Activated naive CD4-positive, alpha-beta T cell treated with anti-CD3 and anti-CD28 coated beads for 36 hours (primary cell): ENCODE results near the gene STX1B. TPM values are rescaled to one million over a fixed set of nuclear protein-coding genes. Genes with fewer than 3 reads are reported as not detected.

Experiments
- CTCF ChIA-PET: fragments of 350-600 bp; sonication (Branson Sonifier 250); formaldehyde crosslinking; loops from one replicate; lab custom pipeline; 2021; ENCODE audit warnings: antibody characterized with exemption; lab: Charles Lee
- DNase-seq: peaks from one replicate; pipeline ENCODE4 v3.0.0-alpha.2; 2020
- H3K27ac Mint-ChIP-seq: one replicate; pipeline ENCODE4 v1.8.0; 2021; ENCODE audit warnings: mild to moderate bottlenecking, mixed read lengths
- H3K27me3 Mint-ChIP-seq: one replicate; pipeline ENCODE4 v1.8.0; 2021; ENCODE audit warnings: low read depth, mixed read lengths
- H3K36me3 Mint-ChIP-seq: one replicate; pipeline ENCODE4 v1.8.0; 2021; ENCODE audit warnings: low read depth, mixed read lengths
- H3K4me1 Mint-ChIP-seq: one replicate; pipeline ENCODE4 v1.8.0; 2021; ENCODE audit warnings: low read depth, mixed read lengths
- H3K4me3 Mint-ChIP-seq: one replicate; pipeline ENCODE4 v1.8.0; 2021; ENCODE audit warnings: mild to moderate bottlenecking, moderate library complexity, mixed read lengths
- H3K9me3 Mint-ChIP-seq: one replicate; pipeline ENCODE4 v1.8.0; 2021; ENCODE audit warnings: mixed read lengths
- intact Hi-C: fragments of 100-400 bp; cut with micrococcal nuclease; formaldehyde crosslinking; loops from one replicate; pipeline ENCODE4 v1.15.1; 2023
- total RNA-seq, 2 experiments: library from RNA; stranded (reverse); gene quantifications; one replicate each; pipeline ENCODE4 v1.2.3, GENCODE V29; 2021

STX1B gene
- total RNA-seq, 2 experiments from 2014 or later, result 0.69 to 0.72 TPM

- intact Hi-C loops, result no loop called here
- H3K36me3 Mint-ChIP-seq, result peaks cover 22% of the 10 kb centered on the region
- no peak for DNase-seq
- H3K4me1 Mint-ChIP-seq, result peaks cover 2% of the 10 kb centered on the region
- H3K9me3 Mint-ChIP-seq, result no peaks in the 10 kb centered on the region
- no peaks in the 10 kb centered on the region for H3K27me3 Mint-ChIP-seq
- CTCF ChIA-PET, result no interaction called here
- H3K4me3 Mint-ChIP-seq, result no peak overlapping the region
- no peak overlapping the region for H3K27ac Mint-ChIP-seq
Measured at GRCh38 chr16:30980434-30980833, 30.0 kb downstream of the STX1B start.

GRCh38 chr16:30980023-30980371, 30.4 kb downstream of the STX1B start:
- Mint-ChIP-seq H3K36me3 (peaks cover 22% of the 10 kb centered on the region), H3K27ac (no peak overlapping the region)
- intact Hi-C loops, result no loop called here

GRCh38 chr16:30979170-30980022, 31.0 kb downstream of the STX1B start:
- no peak overlapping the region for H3K27ac Mint-ChIP-seq
- DNase-seq, result no peak
- no peak overlapping the region for H3K4me3 Mint-ChIP-seq
- H3K4me1 Mint-ChIP-seq, result peaks cover 2% of the 10 kb centered on the region
- H3K9me3 Mint-ChIP-seq, result no peaks in the 10 kb centered on the region
- H3K36me3 Mint-ChIP-seq, result peaks cover 22% of the 10 kb centered on the region
- CTCF ChIA-PET, result interaction anchor here (1.0 kb wide), 1 partner anchor 11 kb away, joined by 3 read pairs; no protein-coding TSS in a partner anchor
- intact Hi-C loops, result no loop called here
- no peaks in the 10 kb centered on the region for H3K27me3 Mint-ChIP-seq

More at GRCh38 chr16:30980023-30980371, 30.4 kb downstream of the STX1B start:
- Mint-ChIP-seq H3K4me1 (peaks cover 2% of the 10 kb centered on the region), H3K4me3 (no peak overlapping the region), H3K27me3 (no peaks in the 10 kb centered on the region), H3K9me3 (no peaks in the 10 kb centered on the region)
- CTCF ChIA-PET, result no interaction called here
- no peak for DNase-seq

GRCh38 chr16:30977502-30977901, 32.9 kb downstream of the STX1B start:
- CTCF ChIA-PET, result no interaction called here
- Mint-ChIP-seq H3K9me3 (no peaks in the 10 kb centered on the region), H3K36me3 (peaks cover 30% of the 10 kb centered on the region), H3K4me3 (no peak overlapping the region), H3K4me1 (peaks cover 2% of the 10 kb centered on the region), H3K27me3 (no peaks in the 10 kb centered on the region), H3K27ac (no peak overlapping the region)
- intact Hi-C loops, result no loop called here
- no peak for DNase-seq

- no peak for DNase-seq
- H3K4me1 Mint-ChIP-seq, result peaks cover 2% of the 10 kb centered on the region
- no peaks in the 10 kb centered on the region for H3K27me3 Mint-ChIP-seq
- H3K27ac Mint-ChIP-seq, result no peak overlapping the region
- H3K4me3 Mint-ChIP-seq, result no peak overlapping the region
- CTCF ChIA-PET, result no interaction called here
- intact Hi-C loops, result no loop called here
- peaks cover 38% of the 10 kb centered on the region for H3K36me3 Mint-ChIP-seq
- H3K9me3 Mint-ChIP-seq, result no peaks in the 10 kb centered on the region
Measured at GRCh38 chr16:30976486-30976885, 34.0 kb downstream of the STX1B start.

GRCh38 chr16:30974348-30974747, 36.1 kb downstream of the STX1B start:
- H3K27ac Mint-ChIP-seq, result no peak overlapping the region
- H3K4me3 Mint-ChIP-seq, result no peak overlapping the region
- H3K4me1 Mint-ChIP-seq, result peaks cover 2% of the 10 kb centered on the region
- intact Hi-C loops, result no loop called here
- no peaks in the 10 kb centered on the region for H3K9me3 Mint-ChIP-seq
- CTCF ChIA-PET, result no interaction called here
- H3K27me3 Mint-ChIP-seq, result no peaks in the 10 kb centered on the region
- DNase-seq, result no peak
- peaks cover 47% of the 10 kb centered on the region for H3K36me3 Mint-ChIP-seq

GRCh38 chr16:30972872-30973271, 37.6 kb downstream of the STX1B start:
- no peak for DNase-seq
- Mint-ChIP-seq H3K27me3 (no peaks in the 10 kb centered on the region), H3K27ac (no peak overlapping the region), H3K9me3 (no peaks in the 10 kb centered on the region), H3K4me3 (no peak overlapping the region), H3K36me3 (peaks cover 49% of the 10 kb centered on the region), H3K4me1 (peaks cover 2% of the 10 kb centered on the region)
- CTCF ChIA-PET, result interaction anchor here (0.7 kb wide), 1 partner anchor 169 kb away, joined by 3 read pairs; no protein-coding TSS in a partner anchor
- intact Hi-C loops, result no loop called here

GRCh38 chr16:30971298-30971697, 39.1 kb downstream of the STX1B start:
- no peak overlapping the region for H3K27ac Mint-ChIP-seq
- H3K36me3 Mint-ChIP-seq, result peaks cover 51% of the 10 kb centered on the region
- no peaks in the 10 kb centered on the region for H3K4me1 Mint-ChIP-seq
- H3K9me3 Mint-ChIP-seq, result no peaks in the 10 kb centered on the region
- H3K27me3 Mint-ChIP-seq, result no peaks in the 10 kb centered on the region
- DNase-seq, result no peak
- CTCF ChIA-PET, result no interaction called here
- intact Hi-C loops, result no loop called here
- no peak overlapping the region for H3K4me3 Mint-ChIP-seq

GRCh38 chr16:30969246-30969842, 41.1 kb downstream of the STX1B start:
- no peak for DNase-seq
- peaks cover 59% of the 10 kb centered on the region for H3K36me3 Mint-ChIP-seq
- no peaks in the 10 kb centered on the region for H3K9me3 Mint-ChIP-seq
- no peak overlapping the region for H3K27ac Mint-ChIP-seq
- no peak overlapping the region for H3K4me3 Mint-ChIP-seq
- intact Hi-C loops, result no loop called here
- no peaks in the 10 kb centered on the region for H3K27me3 Mint-ChIP-seq
- H3K4me1 Mint-ChIP-seq, result peaks cover 4% of the 10 kb centered on the region
- CTCF ChIA-PET, result interaction anchor here (0.8 to 1.0 kb wide), 2 partner anchors 8 to 15 kb away, joined by 3 to 5 read pairs; no protein-coding TSS in a partner anchor

GRCh38 chr16:30967795-30968194, 42.6 kb downstream of the STX1B start:
- no peak for DNase-seq
- intact Hi-C loops, result no loop called here
- no peaks in the 10 kb centered on the region for H3K27me3 Mint-ChIP-seq
- no peaks in the 10 kb centered on the region for H3K9me3 Mint-ChIP-seq
- peaks cover 8% of the 10 kb centered on the region for H3K4me1 Mint-ChIP-seq
- CTCF ChIA-PET, result interaction anchor here (0.8 kb wide), 1 partner anchor 11 kb away, joined by 3 read pairs; no protein-coding TSS in a partner anchor
- no peak overlapping the region for H3K27ac Mint-ChIP-seq
- no peak overlapping the region for H3K4me3 Mint-ChIP-seq
- peaks cover 61% of the 10 kb centered on the region for H3K36me3 Mint-ChIP-seq

- H3K9me3 Mint-ChIP-seq, result no peaks in the 10 kb centered on the region
- peaks cover 8% of the 10 kb centered on the region for H3K4me1 Mint-ChIP-seq
- no peak for DNase-seq
- H3K4me3 Mint-ChIP-seq, result no peak overlapping the region
- CTCF ChIA-PET, result interaction anchor here (1.7 kb wide), 1 partner anchor 12 kb away, joined by 7 read pairs; no protein-coding TSS in a partner anchor
- H3K36me3 Mint-ChIP-seq, result peaks cover 55% of the 10 kb centered on the region
- H3K27ac Mint-ChIP-seq, result no peak overlapping the region
- no peaks in the 10 kb centered on the region for H3K27me3 Mint-ChIP-seq
- intact Hi-C loops, result no loop called here
Measured at GRCh38 chr16:30966033-30966619, 44.3 kb downstream of the STX1B start.

- intact Hi-C loops, result no loop called here
- Mint-ChIP-seq H3K36me3 (peaks cover 52% of the 10 kb centered on the region), H3K4me3 (no peak overlapping the region), H3K4me1 (peaks cover 9% of the 10 kb centered on the region), H3K27ac (no peak overlapping the region), H3K27me3 (no peaks in the 10 kb centered on the region), H3K9me3 (no peaks in the 10 kb centered on the region)
- no peak for DNase-seq
- CTCF ChIA-PET, result interaction anchor here (1.7 kb wide), 1 partner anchor 11 kb away, joined by 7 read pairs; no protein-coding TSS in a partner anchor
Measured at GRCh38 chr16:30965436-30965835, 45.0 kb downstream of the STX1B start.
